Panc1 (cell line): Measurements from ENCODE around the gene SRD5A2. TPM values are rescaled to one million over a fixed set of nuclear protein-coding genes. Genes with fewer than 3 reads are reported as not detected.

ENCODE experiments used
- ATAC-seq: fragments of 200-7000 bp; cut with Tn5 transposase; 2 replicates; pipeline ENCODE4 v1.9.1; 2020; ENCODE audit warnings: mild to moderate bottlenecking, moderate library complexity
- BruUV-seq: library from RNA; stranded (reverse); fragments of 400-500 nt; replicated peaks from 2 replicates; lab custom pipeline; 2021; lab: Mats Ljungman, UMichigan
- CTCF ChIA-PET: fragments of 300-600 bp; sonication (Branson Sonifier 250); formaldehyde crosslinking; loops from one replicate; lab custom pipeline; 2022; ENCODE audit warnings: antibody characterized with exemption; lab: Charles Lee
- POLR2A ChIA-PET: fragments of 300-600 bp; sonication (Branson Sonifier 250); formaldehyde crosslinking; loops from one replicate; lab custom pipeline; 2022; ENCODE audit warnings: antibody characterized with exemption; lab: Charles Lee
- DNase-seq: peaks from one replicate; pipeline ENCODE4 v3.0.0-alpha.2; 2010; ENCODE audit warnings: low read depth, low spot score
- H3K27ac ChIP-seq: 2 replicates; pipeline ENCODE4 v1.5.1; 2011; ENCODE audit warnings: mild to moderate bottlenecking, low read length, inconsistent platforms
- H3K27me3 ChIP-seq: fragments of 200-500 bp; sonication (Bioruptor generic); 2 replicates; pipeline ENCODE4 v1.6.0; 2014; ENCODE audit warnings: low read length, inconsistent platforms; ENCODE audit not compliant: control insufficient read depth, insufficient read depth
- H3K36me3 ChIP-seq: fragments of 200-500 bp; sonication (Bioruptor generic); 2 replicates; pipeline ENCODE4 v1.5.1; 2014; ENCODE audit warnings: inconsistent platforms, mild to moderate bottlenecking, low read length, moderate library complexity; ENCODE audit not compliant: control insufficient read depth, insufficient read depth
- H3K4me1 ChIP-seq: 2 replicates; pipeline ENCODE4 v1.5.1; 2011; ENCODE audit warnings: inconsistent platforms, mild to moderate bottlenecking, low read length, moderate library complexity; ENCODE audit not compliant: control insufficient read depth, insufficient read depth
- H3K4me3 ChIP-seq, 2 experiments: 2 replicates each; pipeline ENCODE4 v1.5.1; 2011 to 2012; ENCODE audit warnings: low read depth in 2 of 2, low read length in 2 of 2, mild to moderate bottlenecking in 2 of 2, inconsistent platforms in 1 of 2, moderate library complexity in 1 of 2
- H3K9me3 ChIP-seq: fragments of 200-500 bp; sonication (Bioruptor generic); 2 replicates; pipeline ENCODE4 v1.5.1; 2014; ENCODE audit warnings: low read depth, mild to moderate bottlenecking, inconsistent platforms, low read length, moderate library complexity; ENCODE audit not compliant: control insufficient read depth, insufficient read depth
- CTCF ChIP-seq: fragments of 450-650 bp; IDR thresholded peaks from 2 replicates; pipeline ENCODE4 v1.5.1; 2017; ENCODE audit warnings: mild to moderate bottlenecking
- POLR2AphosphoS5 ChIP-seq: IDR thresholded peaks from 2 replicates; pipeline ENCODE4 v1.6.1; 2012; ENCODE audit warnings: mild to moderate bottlenecking, low read depth, low read length, moderate library complexity
- REST ChIP-seq, 2 experiments: IDR thresholded peaks; 2 replicates each; pipeline ENCODE4 v1.6.1; 2011 to 2012; ENCODE audit warnings: low read depth in 2 of 2, control low read depth in 1 of 2, low read length in 1 of 2, mild to moderate bottlenecking in 1 of 2, moderate library complexity in 1 of 2; ENCODE audit not compliant: insufficient read depth in 1 of 2
- SIN3A ChIP-seq: IDR thresholded peaks from 2 replicates; pipeline ENCODE4 v1.6.1; 2012; ENCODE audit warnings: low read depth, mild to moderate bottlenecking, low read length, moderate library complexity, borderline replicate concordance; ENCODE audit not compliant: insufficient read depth
- TCF7L2 ChIP-seq: IDR thresholded peaks from 2 replicates; pipeline ENCODE4 v1.6.1; 2011; ENCODE audit warnings: mild to moderate bottlenecking, low read depth, low read length, inconsistent platforms
- in situ Hi-C: cut with HindIII; loops from 2 replicates; pipeline ENCODE4 v1.10.0; 2016; ENCODE audit warnings: low sequenced_read_pairs, low pct_unique_long_range_greater_than_20kb
- intact Hi-C: fragments of 100-400 bp; cut with micrococcal nuclease; formaldehyde crosslinking; loops from one replicate; pipeline ENCODE4 v1.10.0; 2022; ENCODE audit not compliant: unreplicated experiment
- total RNA-seq: library from RNA; stranded (reverse); gene quantifications from one replicate; pipeline ENCODE4 v1.2.1, GENCODE V29; 2021; ENCODE audit not compliant: unreplicated experiment

SRD5A2 gene
- total RNA-seq, 1 experiment from 2014 or later, result not detected

- in situ Hi-C loops, result no loop called here
Measured at GRCh38 chr2:31517442-31518203, 63.1 kb downstream of the SRD5A2 start.

GRCh38 chr2:31515586-31515985 lies 65.2 kb downstream of the SRD5A2 start:
- no peak for ATAC-seq
- intact Hi-C loops, result no loop called here
- no peak for DNase-seq
- no peak overlapping the region for H3K27ac ChIP-seq
- 0 out of 2 replicates have a peak, but pooled peaks cover 2% of the 10 kb centered on the region for H3K27me3 ChIP-seq
- ChIA-PET POLR2A (no interaction called here), CTCF (no interaction called here)
- BruUV-seq, result no TSS peak
- TF ChIP-seq REST (IDR thresholded peaks at IDR 0.05; ENCODE audit: insufficient read depth in 1 of 2, low read depth in 2 of 2, low read length in 1 of 2) (no peak), CTCF (no peak), POLR2AphosphoS5 (no peak), SIN3A (no peak), TCF7L2 (no peak)
- no peaks in the 10 kb centered on the region for H3K36me3 ChIP-seq
- no peaks in the 10 kb centered on the region for H3K4me1 ChIP-seq
- no peak overlapping the region for H3K4me3 ChIP-seq
- H3K9me3 ChIP-seq, result no peaks in the 10 kb centered on the region
- in situ Hi-C loops, result no loop called here

More at GRCh38 chr2:31517442-31518203, 63.1 kb downstream of the SRD5A2 start:
- no peak for TF ChIP-seq TCF7L2
- TF ChIP-seq REST (IDR thresholded peaks at IDR 0.05; ENCODE audit: insufficient read depth in 1 of 2, low read depth in 2 of 2, low read length in 1 of 2), result no peak
- no peak for TF ChIP-seq SIN3A
- no peak for TF ChIP-seq POLR2AphosphoS5
- ChIA-PET CTCF (no interaction called here), POLR2A (no interaction called here)
- Histone ChIP-seq H3K36me3 (no peaks in the 10 kb centered on the region), H3K27me3 (0 out of 2 replicates have a peak, but pooled peaks cover 2% of the 10 kb centered on the region), H3K4me3 (no peak overlapping the region), H3K27ac (no peak overlapping the region), H3K4me1 (no peaks in the 10 kb centered on the region), H3K9me3 (no peaks in the 10 kb centered on the region)
- DNase-seq, result no peak
- no peak for ATAC-seq
- no TSS peak for BruUV-seq
- intact Hi-C loops, result no loop called here
